Nephron progenitor cell (in vitro differentiated cells): ENCODE results near the gene ZCCHC3.
A peak's percentile ranks its signal among the peaks of the same experiment; 100 is the strongest.

Source experiments
- DNase-seq: peaks from one replicate; pipeline ENCODE4 v3.0.0; 2021
- H3K27ac Mint-ChIP-seq: 2 replicates; pipeline ENCODE4 v1.8.0; 2021; ENCODE audit warnings: mild to moderate bottlenecking, moderate library complexity, mixed read lengths
- H3K27me3 Mint-ChIP-seq: 2 replicates; pipeline ENCODE4 v1.8.0; 2021; ENCODE audit warnings: mild to moderate bottlenecking, low read depth, mixed read lengths; ENCODE audit not compliant: poor library complexity
- H3K36me3 Mint-ChIP-seq: 2 replicates; pipeline ENCODE4 v1.8.0; 2021; ENCODE audit warnings: low read depth, mixed read lengths
- H3K4me1 Mint-ChIP-seq: 2 replicates; pipeline ENCODE4 v1.8.0; 2021; ENCODE audit warnings: mixed read lengths
- H3K4me3 Mint-ChIP-seq: 2 replicates; pipeline ENCODE4 v1.8.0; 2021; ENCODE audit warnings: mild to moderate bottlenecking, moderate library complexity, mixed read lengths
- H3K9me3 Mint-ChIP-seq: 2 replicates; pipeline ENCODE4 v1.8.0; 2021; ENCODE audit warnings: mild to moderate bottlenecking, moderate library complexity, mixed read lengths
- CTCF ChIP-seq: fragments of 200-600 bp; sonication (generic); IDR thresholded peaks from 2 replicates; pipeline ENCODE4 v1.5.0; 2021; ENCODE audit warnings: antibody characterized with exemption

The ZCCHC3 gene

GRCh38 chr20:347640-348484 is 50.5 kb downstream of the ZCCHC3 start:
- Mint-ChIP-seq H3K9me3 (no peaks in the 10 kb centered on the region), H3K27ac (peak overlapping the region; percentile 95), H3K36me3 (peaks cover 14% of the 10 kb centered on the region), H3K4me1 (peaks cover 20% of the 10 kb centered on the region), H3K4me3 (peak overlapping the region; percentile 93), H3K27me3 (peaks cover 2% of the 10 kb centered on the region)
- peak; percentile 97 for DNase-seq
- TF ChIP-seq CTCF: no peak

- H3K27me3 Mint-ChIP-seq: peaks cover 6% of the 10 kb centered on the region
- no peak overlapping the region for H3K27ac Mint-ChIP-seq
- peaks cover 19% of the 10 kb centered on the region for H3K36me3 Mint-ChIP-seq
- no peak for DNase-seq
- peak overlapping the region; percentile 93 for H3K4me3 Mint-ChIP-seq
- peaks cover 20% of the 10 kb centered on the region for H3K4me1 Mint-ChIP-seq
- no peak for TF ChIP-seq CTCF
- H3K9me3 Mint-ChIP-seq: no peaks in the 10 kb centered on the region
Observed at GRCh38 chr20:348972-349841, 51.8 kb downstream of the ZCCHC3 start.
